ENCODE results near the gene ARMC3.

ARMC3 gene

DNA sequence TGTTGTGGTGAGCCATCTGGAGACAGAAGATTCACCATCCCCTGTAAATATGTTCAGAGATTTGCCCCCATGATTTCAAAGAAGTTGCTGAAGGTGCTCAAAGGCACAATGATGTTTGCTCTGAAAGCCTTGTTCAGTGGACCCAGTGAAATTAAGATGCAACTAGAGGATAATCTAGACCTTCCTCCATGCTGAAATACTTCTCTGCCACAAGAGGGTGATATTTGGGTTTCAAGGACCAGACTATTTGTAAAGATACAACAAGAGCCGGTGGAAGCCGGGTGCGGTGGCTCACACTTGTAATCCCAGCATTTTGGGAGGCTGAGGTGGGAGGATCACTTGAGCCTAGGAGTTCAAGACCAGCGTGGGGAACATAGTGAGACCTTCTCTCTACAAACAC is 154.0 kb downstream of the ARMC3 start:
- DNase-seq: no peak

All from stimulated activated CD4-positive, alpha-beta T cell treated with anti-CD3 and anti-CD28 coated beads, Interleukin-12 subunit alpha, Interleukin-12 subunit beta, amount 100 ng/mL, for 4 hours (primary cell).